K562 (cell line): Measurements from ENCODE around the gene COA5. TPM values are rescaled to one million over a fixed set of nuclear protein-coding genes. Genes with fewer than 3 reads are reported as not detected.
A peak's percentile ranks its signal among the peaks of the same experiment; 100 is the strongest.

Experiments
- ATAC-seq: fragments of 200-7000 bp; cut with Tn5 transposase; 3 replicates; pipeline ENCODE4 v1.9.1; 2020; ENCODE audit warnings: moderate library complexity
- BruUV-seq: library from RNA; stranded (reverse); fragments of 400-500 nt; replicated peaks from 2 replicates; lab custom pipeline; 2021; lab: Mats Ljungman, UMichigan
- CTCF ChIA-PET: fragments of 300-600 bp; formaldehyde crosslinking; extraction: SDS; loops from one replicate; lab custom pipeline; 2021; ENCODE audit warnings: low intra/inter-chr PET ratio; lab: Yijun Ruan, JAX
- POLR2A ChIA-PET: fragments of 300-600, 350-650 bp; sonication (Branson Sonifier 250); formaldehyde crosslinking; extraction: SDS; loops from one replicate; lab custom pipeline; 2021; ENCODE audit warnings: antibody characterized with exemption, inconsistent platforms; lab: Yijun Ruan, JAX
- DNase-seq, 4 experiments: peaks; one replicate each; pipeline versions ENCODE4 v3.0.0 to v3.0.0-alpha.2; 2011 to 2018; ENCODE audit warnings: low spot score in 3 of 4, mixed read lengths in 3 of 4; ENCODE audit errors: extremely low read depth in 1 of 4
- FAIRE-seq: peaks from 2 replicates; lab custom pipeline; 2011; peaks lifted over from hg19 to GRCh38; lab: Jason Lieb, UNC
- H2AFZ ChIP-seq: 2 replicates; pipeline ENCODE4 v1.6.0; 2011; ENCODE audit warnings: low read depth, low read length, control low read depth, inconsistent platforms
- H3K27ac ChIP-seq: fragments of 200-600 bp; 3 replicates; pipeline ENCODE4 v1.8.0; 2011; ENCODE audit warnings: low read depth, mild to moderate bottlenecking, control low read depth, inconsistent platforms, low read length, moderate library complexity, mixed read lengths; ENCODE audit errors: extremely low read depth
- H3K27me3 ChIP-seq, 2 experiments: fragments of 300-600 bp in 1 of 2; 2 replicates in 1 of 2; 3 replicates in 1 of 2; pipeline versions ENCODE4 v1.6.0 to v1.8.0; 2011; ENCODE audit warnings: inconsistent platforms in 2 of 2, low read length in 2 of 2, mild to moderate bottlenecking in 1 of 2, mixed read lengths in 1 of 2, moderate library complexity in 1 of 2; ENCODE audit not compliant: control insufficient read depth in 2 of 2, insufficient read depth in 2 of 2
- H3K36me3 ChIP-seq: fragments of 300-600 bp; 3 replicates; pipeline ENCODE4 v1.8.0; 2011; ENCODE audit warnings: mild to moderate bottlenecking, low read length, inconsistent platforms; ENCODE audit not compliant: control insufficient read depth, insufficient read depth
- H3K4me1 ChIP-seq, 2 experiments: fragments of 200-600 bp in 1 of 2; replicated peaks in 1 of 2; 2 replicates in 1 of 2; 3 replicates in 1 of 2; pipeline versions ENCODE4 v1.5.1 to v1.8.0; 2011; ENCODE audit warnings: inconsistent platforms in 2 of 2, low read length in 2 of 2, mild to moderate bottlenecking in 1 of 2, mixed read lengths in 1 of 2, moderate library complexity in 1 of 2; ENCODE audit not compliant: control insufficient read depth in 2 of 2, insufficient read depth in 2 of 2
- H3K4me2 ChIP-seq: 2 replicates; pipeline ENCODE4 v1.6.1; 2011; ENCODE audit warnings: low read length, control low read depth, inconsistent platforms, mixed read lengths; ENCODE audit not compliant: insufficient read depth
- H3K4me3 ChIP-seq: fragments of 200-600 bp; sonication (generic), shearing (Covaris generic); 2 replicates; pipeline ENCODE4 v1.5.1; 2016; ENCODE audit warnings: control low read depth, inconsistent platforms
- H3K79me2 ChIP-seq: fragments of 200-600 bp; 3 replicates; pipeline ENCODE4 v1.8.0; 2011; ENCODE audit warnings: low read length, inconsistent platforms; ENCODE audit not compliant: control insufficient read depth, insufficient read depth
- H3K9ac ChIP-seq, 2 experiments: 2 replicates each; pipeline versions ENCODE4 v1.6.0 to v1.6.1; 2011; ENCODE audit warnings: low read depth in 2 of 2, low read length in 2 of 2, control low read depth in 1 of 2, inconsistent platforms in 1 of 2, mild to moderate bottlenecking in 1 of 2, mixed read lengths in 1 of 2; ENCODE audit not compliant: insufficient read depth in 1 of 2
- H3K9me1 ChIP-seq: one replicate; pipeline ENCODE4 v1.6.0; 2011; ENCODE audit warnings: inconsistent platforms, mild to moderate bottlenecking, low read length, moderate library complexity; ENCODE audit not compliant: control insufficient read depth, insufficient read depth
- H3K9me3 ChIP-seq: replicated peaks from 2 replicates; pipeline ENCODE4 v1.5.1; 2011; ENCODE audit warnings: low read depth, low read length, inconsistent platforms; ENCODE audit not compliant: control insufficient read depth, insufficient read depth
- H4K20me1 ChIP-seq: replicated peaks from 2 replicates; pipeline ENCODE4 v1.6.1; 2011; ENCODE audit warnings: low read length, inconsistent platforms, mixed read lengths; ENCODE audit not compliant: control insufficient read depth, insufficient read depth
- CHD2 ChIP-seq: IDR thresholded peaks from 2 replicates; pipeline ENCODE4 v1.6.1; 2011; ENCODE audit warnings: low read depth, low read length
- FOXJ2 ChIP-seq: fragments of 200-800 bp; sonication (Bioruptor generic); IDR thresholded peaks from 2 replicates; pipeline ENCODE4 v1.6.1; 2016; ENCODE audit warnings: missing genetic modification characterization, missing compliant biosample characterization
- GATA2 ChIP-seq: sonication (generic); formaldehyde crosslinking; IDR thresholded peaks from 2 replicates; pipeline ENCODE4 v1.4.0; 2020; ENCODE audit warnings: mild to moderate bottlenecking, missing genetic modification reagents
- ILF3 ChIP-seq: fragments of 450-650 bp; IDR thresholded peaks from 2 replicates; pipeline ENCODE4 v1.6.1; 2018; ENCODE audit warnings: antibody characterized with exemption, mild to moderate bottlenecking, moderate library complexity, borderline replicate concordance
- KDM2B ChIP-seq: fragments of 250-450 bp; sonication (Bioruptor Pico); IDR thresholded peaks from 2 replicates; pipeline ENCODE4 v1.8.0; 2021; ENCODE audit warnings: mild to moderate bottlenecking, moderate library complexity
- KDM5B ChIP-seq: fragments of 200-600 bp; sonication (generic); IDR thresholded peaks from 2 replicates; pipeline ENCODE4 v1.6.1; 2012; ENCODE audit warnings: low read depth, mild to moderate bottlenecking, moderate library complexity, low read length, control low read depth, inconsistent platforms; ENCODE audit not compliant: insufficient replicate concordance
- MEF2D ChIP-seq: conservative IDR thresholded peaks from 2 replicates; pipeline ENCODE4 v1.6.1; 2016; ENCODE audit warnings: low read depth, missing genetic modification characterization, missing compliant biosample characterization
- NCOA4 ChIP-seq: fragments of 450-650 bp; IDR thresholded peaks from 2 replicates; pipeline ENCODE4 v1.6.1; 2018; ENCODE audit warnings: mild to moderate bottlenecking; ENCODE audit not compliant: partially characterized antibody
- NFE2L1 ChIP-seq: fragments of 450-650 bp; IDR thresholded peaks from 2 replicates; pipeline ENCODE4 v1.6.1; 2016; ENCODE audit warnings: missing genetic modification characterization, low read depth, mild to moderate bottlenecking, missing compliant biosample characterization, moderate library complexity, borderline replicate concordance
- NRF1 ChIP-seq, 2 experiments: fragments of 450-650 bp; IDR thresholded peaks in 1 of 2; conservative IDR thresholded peaks in 1 of 2; 2 replicates each; pipeline ENCODE4 v1.6.1; 2014; ENCODE audit warnings: mild to moderate bottlenecking in 2 of 2
- RFX1 ChIP-seq: fragments of 450-650 bp; IDR thresholded peaks from 2 replicates; pipeline ENCODE4 v1.6.1; 2016; ENCODE audit warnings: mild to moderate bottlenecking, moderate library complexity
- ZNF316 ChIP-seq: fragments of 450-650 bp; IDR thresholded peaks from 2 replicates; pipeline ENCODE4 v1.6.1; 2016
- WGBS: fragments of 100-300 bp; shearing (Covaris generic); methylation state at CpG from one replicate; pipeline ENCODE4 v1.1.6; 2016; ENCODE audit warnings: low coverage, mixed read lengths; ENCODE audit not compliant: insufficient coverage; ENCODE audit errors: missing lambda C conversion rate; 5-methylcytosine and 5-hydroxymethylcytosine counted together
- in situ Hi-C: fragments of 300-500 bp; cut with MboI; formaldehyde crosslinking; loops from 4 replicates; pipeline ENCODE4 v1.15.0; 2018; ENCODE audit warnings: inconsistent platforms, mixed read lengths
- intact Hi-C: fragments of 100-400 bp; cut with micrococcal nuclease; formaldehyde crosslinking; loops from 2 replicates; pipeline ENCODE4 v1.14.2; 2022
- polyA plus RNA-seq, 8 experiments: library from polyadenylated mRNA; depleted of rRNA in 4 of 8; stranded (reverse) in 5 of 8; unstranded in 3 of 8; fragments of >200 nt; fragmentation: Nextera tagmentation in 2 of 8; fragmentation: Illumina TruSeq in 1 of 8; extraction: Ambion mirVana in 2 of 8; extraction: Trizol in 1 of 8; gene quantifications; 2 replicates each; pipeline versions ENCODE4 v1.2.1 to v1.2.3, GENCODE V29; 2011 to 2014; ENCODE audit warnings: inconsistent platforms in 1 of 8, missing spikeins in 1 of 8
- total RNA-seq, 7 experiments: library from RNA; depleted of rRNA in 6 of 7; stranded (reverse); fragments of >200 nt in 6 of 7; fragmentation: Illumina TruSeq in 2 of 7; extraction: Trizol in 2 of 7; gene quantifications; 2 replicates each; pipeline versions ENCODE4 v1.2.1 to v1.2.3, GENCODE V29; 2011 to 2021; ENCODE audit warnings: low replicate concordance in 1 of 7

COA5 gene
- total and polyA plus RNA-seq, 9 of the 15 experiments (the other 6 are each of a cell fraction or from before 2014, with no cell fraction given), result 17.9 to 77.6 (median 33.4) TPM

DNA sequence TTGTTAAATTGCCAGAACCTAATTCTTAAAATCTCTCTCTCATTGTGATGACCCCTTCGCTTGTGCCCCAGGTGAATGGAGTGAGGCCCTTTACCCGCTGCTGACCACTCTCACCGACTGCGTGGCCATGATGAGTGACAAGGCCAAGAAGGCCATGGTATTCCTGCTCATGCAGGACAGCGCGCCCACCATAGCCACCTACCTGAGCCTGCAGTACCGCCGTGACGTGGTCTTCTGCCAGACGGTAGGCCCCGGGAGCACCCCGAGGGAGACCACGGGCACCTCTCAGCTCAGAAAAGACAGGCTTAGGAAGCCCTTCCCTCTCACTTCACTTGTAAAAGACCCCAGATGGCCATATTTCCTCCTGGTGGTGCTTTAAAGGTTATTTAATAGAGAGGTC is 44.9 kb downstream of the COA5 start:
- no peak for DNase-seq
- Histone ChIP-seq H3K9ac (0 out of 4 replicates have a peak overlapping the region, but pooled peaks of 1 of the 2 experiments have one; percentile 32), H3K79me2 (no peaks in the 10 kb centered on the region), H3K27ac (no peak overlapping the region), H4K20me1 (no peaks in the 10 kb centered on the region), H3K4me1 (peaks cover 15 to 24% of the 10 kb centered on the region in 2 experiments), H3K4me3 (no peak overlapping the region), H2AFZ (no peak overlapping the region), H3K27me3 (no peaks in the 10 kb centered on the region), H3K9me3 (no peaks in the 10 kb centered on the region), H3K36me3 (peaks cover 35% of the 10 kb centered on the region), H3K4me2 (no peak overlapping the region), H3K9me1 (no peaks in the 10 kb centered on the region)
- POLR2A ChIA-PET, result interaction anchor here (1.0 to 1.2 kb wide), 3 partner anchors 16 to 71 kb away, joined by 3 to 4 read pairs (median 4); no protein-coding TSS in a partner anchor
- intact Hi-C loops (no loop called here), in situ Hi-C loops (no loop called here)
- CTCF ChIA-PET, result no interaction called here
- no peak for ATAC-seq
- WGBS, result 94% methylated on average over 9 of the region's 13 CpGs
- FAIRE-seq, result no peak
- BruUV-seq, result no TSS peak
- TF ChIP-seq NRF1 (conservative IDR thresholded peaks at IDR 0.05 in 1 of 2, IDR thresholded peaks at IDR 0.05 in 1 of 2) (no peak), ZNF316 (no peak), NFE2L1 (tag) (no peak), GATA2 (CRISPR knock-in tag) (no peak), KDM5B (no peak), KDM2B (CRISPR knock-in tag) (no peak), CHD2 (no peak), RFX1 (no peak), NCOA4 (no peak), FOXJ2 (no peak), ILF3 (no peak), MEF2D (no peak)
